HepG2 (cell line): Measurements from ENCODE around the gene CRAT. TPM values are rescaled to one million over a fixed set of nuclear protein-coding genes. Genes with fewer than 3 reads are reported as not detected.

ENCODE experiments used
- AGO2 ChIP-seq: fragments of 200-400 bp; formaldehyde crosslinking; optimal IDR thresholded peaks from 2 replicates; pipeline ENCODE3; 2017; ENCODE audit warnings: mild to moderate bottlenecking, low read depth, low read length, moderate library complexity
- ATRX ChIP-seq: sonication (generic); formaldehyde crosslinking; IDR thresholded peaks from 2 replicates; pipeline ENCODE4 v1.4.0; 2020; ENCODE audit warnings: missing genetic modification reagents, borderline replicate concordance
- CHCHD3 ChIP-seq: sonication (generic); formaldehyde crosslinking; IDR thresholded peaks from 2 replicates; pipeline ENCODE4 v1.8.0; 2022; ENCODE audit warnings: mild to moderate bottlenecking, missing genetic modification reagents, moderate library complexity
- HNRNPK ChIP-seq: fragments of 200-400 bp; formaldehyde crosslinking; IDR thresholded peaks from 2 replicates; pipeline ENCODE4 v1.6.1; 2018; ENCODE audit warnings: low read length, low read depth, moderate library complexity, mild to moderate bottlenecking; ENCODE audit not compliant: poor library complexity, severe bottlenecking
- MED1 ChIP-seq: sonication (generic); formaldehyde crosslinking; IDR thresholded peaks from 2 replicates; pipeline ENCODE4 v1.4.0; 2020; ENCODE audit warnings: missing genetic modification reagents
- NFKBIZ ChIP-seq: IDR thresholded peaks from 2 replicates; pipeline ENCODE4 v1.6.1; 2018; ENCODE audit warnings: missing genetic modification reagents, missing compliant biosample characterization
- RBM22 ChIP-seq: fragments of 200-400 bp; formaldehyde crosslinking; optimal IDR thresholded peaks from 2 replicates; pipeline ENCODE3; 2017; ENCODE audit warnings: mild to moderate bottlenecking, low read length, moderate library complexity
- TMF1 ChIP-seq: sonication (generic); formaldehyde crosslinking; IDR thresholded peaks from 2 replicates; pipeline ENCODE4 v1.8.1; 2022; ENCODE audit warnings: low read depth, missing genetic modification reagents
- TOPORS ChIP-seq: sonication (generic); formaldehyde crosslinking; IDR thresholded peaks from 2 replicates; pipeline ENCODE4 v1.8.0; 2023; ENCODE audit warnings: mild to moderate bottlenecking, missing genetic modification reagents
- ZNF510 ChIP-seq: sonication (generic); formaldehyde crosslinking; IDR thresholded peaks from 2 replicates; pipeline ENCODE4 v1.4.0; 2020; ENCODE audit warnings: low read depth, mild to moderate bottlenecking, missing genetic modification reagents
- ZNF780A ChIP-seq: sonication (generic); formaldehyde crosslinking; IDR thresholded peaks from 2 replicates; pipeline ENCODE4 v1.8.0; 2022; ENCODE audit warnings: mild to moderate bottlenecking, missing genetic modification reagents, moderate library complexity
- ZNF850 ChIP-seq: sonication (generic); formaldehyde crosslinking; conservative IDR thresholded peaks from 2 replicates; pipeline ENCODE4 v1.9.0; 2021; ENCODE audit warnings: mild to moderate bottlenecking, missing genetic modification reagents
- ZSCAN31 ChIP-seq: sonication (generic); formaldehyde crosslinking; IDR thresholded peaks from 2 replicates; pipeline ENCODE4 v1.5.0; 2020; ENCODE audit warnings: low read depth, mild to moderate bottlenecking, missing genetic modification reagents
- polyA plus RNA-seq, 8 experiments: library from polyadenylated mRNA; depleted of rRNA in 3 of 8; stranded (reverse) in 7 of 8; unstranded in 1 of 8; fragments of >200 nt; fragmentation: Illumina TruSeq in 4 of 8; extraction: Trizol in 4 of 8; gene quantifications; 2 replicates each; pipeline versions ENCODE4 v1.2.1 to v1.2.3, GENCODE V29; 2011 to 2016; ENCODE audit warnings: low read depth in 4 of 8, missing spikeins in 1 of 8, mixed read lengths in 1 of 8; ENCODE audit not compliant: insufficient read depth in 1 of 8
- total RNA-seq, 5 experiments: library from RNA; depleted of rRNA; stranded (reverse); fragments of >200 nt; fragmentation: Illumina TruSeq; extraction: Trizol; gene quantifications; 2 replicates each; pipeline ENCODE4 v1.2.3, GENCODE V29; 2016; ENCODE audit warnings: low read depth in 1 of 5
- TF ChIP-seq, protein P1 (sequence below), 2 experiments: sonication (generic) in 1 of 2; formaldehyde crosslinking in 1 of 2; IDR thresholded peaks; 2 replicates each; pipeline versions ENCODE4 v1.6.1 to v1.9.0; 2014 to 2022; ENCODE audit warnings: antibody characterized with exemption in 1 of 2, borderline replicate concordance in 1 of 2, inconsistent platforms in 1 of 2, low read depth in 1 of 2, missing genetic modification reagents in 1 of 2
- TF ChIP-seq, protein P2 (sequence below): sonication (generic); formaldehyde crosslinking; IDR thresholded peaks from 2 replicates; pipeline ENCODE4 v1.5.1; 2020; ENCODE audit warnings: missing genetic modification reagents, mild to moderate bottlenecking, borderline replicate concordance

The CRAT gene
- total and polyA plus RNA-seq, 2 of the 13 experiments (the other 11 are each of a cell fraction or from before 2014, with no cell fraction given), result 26.1 to 26.6 TPM

DNA sequence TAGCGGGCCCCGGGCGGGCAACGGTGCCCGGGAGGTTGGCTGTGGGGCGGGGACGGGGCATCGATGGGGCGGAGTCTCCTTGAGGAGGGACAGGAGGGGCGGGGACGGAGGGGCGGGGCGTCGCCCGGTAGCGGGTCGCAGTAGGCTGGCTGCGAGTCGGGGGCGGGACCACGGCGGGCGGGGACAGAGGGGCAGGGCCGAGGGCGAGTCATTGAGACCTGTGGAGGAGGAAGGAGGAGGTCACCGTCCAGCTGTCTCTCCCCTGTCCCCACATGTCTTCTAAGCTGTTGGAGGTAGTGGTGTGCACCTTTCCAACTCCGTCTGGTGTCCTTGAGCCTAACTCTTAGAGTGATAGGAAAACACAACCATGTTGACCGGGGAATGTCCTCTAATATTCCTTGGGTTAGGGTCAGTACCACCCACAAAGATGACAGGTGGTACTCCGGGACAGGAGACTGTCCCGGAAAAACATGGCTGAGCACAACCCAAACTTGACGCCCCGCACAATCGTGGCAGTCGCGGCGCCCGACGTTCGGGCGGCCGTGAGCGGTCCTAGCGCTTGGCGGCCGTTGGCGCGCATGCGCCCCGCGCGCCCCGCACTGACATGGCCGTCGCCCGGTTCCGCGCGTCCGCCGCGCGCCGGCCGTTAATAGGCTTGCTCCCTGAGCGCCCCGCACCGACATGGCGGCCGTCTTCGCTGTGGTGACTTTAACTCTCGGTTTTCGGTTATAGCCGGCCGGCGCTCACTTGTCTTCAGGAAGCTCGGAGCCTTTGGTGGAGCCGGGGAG, at the start of gene CRAT, which contains the start of gene PTPA (continued):
- TF ChIP-seq, protein P1, sequence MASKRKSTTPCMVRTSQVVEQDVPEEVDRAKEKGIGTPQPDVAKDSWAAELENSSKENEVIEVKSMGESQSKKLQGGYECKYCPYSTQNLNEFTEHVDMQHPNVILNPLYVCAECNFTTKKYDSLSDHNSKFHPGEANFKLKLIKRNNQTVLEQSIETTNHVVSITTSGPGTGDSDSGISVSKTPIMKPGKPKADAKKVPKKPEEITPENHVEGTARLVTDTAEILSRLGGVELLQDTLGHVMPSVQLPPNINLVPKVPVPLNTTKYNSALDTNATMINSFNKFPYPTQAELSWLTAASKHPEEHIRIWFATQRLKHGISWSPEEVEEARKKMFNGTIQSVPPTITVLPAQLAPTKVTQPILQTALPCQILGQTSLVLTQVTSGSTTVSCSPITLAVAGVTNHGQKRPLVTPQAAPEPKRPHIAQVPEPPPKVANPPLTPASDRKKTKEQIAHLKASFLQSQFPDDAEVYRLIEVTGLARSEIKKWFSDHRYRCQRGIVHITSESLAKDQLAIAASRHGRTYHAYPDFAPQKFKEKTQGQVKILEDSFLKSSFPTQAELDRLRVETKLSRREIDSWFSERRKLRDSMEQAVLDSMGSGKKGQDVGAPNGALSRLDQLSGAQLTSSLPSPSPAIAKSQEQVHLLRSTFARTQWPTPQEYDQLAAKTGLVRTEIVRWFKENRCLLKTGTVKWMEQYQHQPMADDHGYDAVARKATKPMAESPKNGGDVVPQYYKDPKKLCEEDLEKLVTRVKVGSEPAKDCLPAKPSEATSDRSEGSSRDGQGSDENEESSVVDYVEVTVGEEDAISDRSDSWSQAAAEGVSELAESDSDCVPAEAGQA (IDR thresholded peaks at IDR 0.05; ENCODE audit: low read depth), result no peak; the same call in 1 of the 2 replicates
- TF ChIP-seq, protein P1 (CRISPR knock-in tag; IDR thresholded peaks at IDR 0.05; ENCODE audit: borderline replicate concordance), result no peak
- TF ChIP-seq MED1 (CRISPR knock-in tag), result no peak; the same call in 1 of the 2 replicates
- TF ChIP-seq RBM22, result peak; percentile 26
- TF ChIP-seq ATRX (CRISPR knock-in tag), result no peak
- TF ChIP-seq CHCHD3 (CRISPR knock-in tag), result no peak
- TF ChIP-seq, protein P2, sequence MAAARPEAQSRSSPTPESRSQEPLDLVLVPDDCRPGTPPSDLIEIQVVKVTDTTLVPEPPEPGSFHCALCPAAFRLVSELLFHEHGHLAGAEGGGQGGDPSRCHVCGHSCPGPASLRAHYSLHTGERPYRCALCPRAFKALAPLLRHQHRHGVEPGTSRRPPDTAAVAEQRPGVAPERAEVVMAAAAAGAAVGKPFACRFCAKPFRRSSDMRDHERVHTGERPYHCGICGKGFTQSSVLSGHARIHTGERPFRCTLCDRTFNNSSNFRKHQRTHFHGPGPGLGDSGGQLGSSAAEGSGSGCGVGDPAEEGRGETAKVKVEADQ (CRISPR knock-in tag), result peak; percentile 83; the same call in 1 of the 2 replicates
- TF ChIP-seq ZNF780A (CRISPR knock-in tag), result no peak
- TF ChIP-seq NFKBIZ (CRISPR knock-in tag), result no peak; the same call in 1 of the 2 replicates
- TF ChIP-seq HNRNPK, result no peak
- TF ChIP-seq TOPORS (CRISPR knock-in tag), result no peak; the same call in 1 of the 2 replicates
- TF ChIP-seq TMF1 (CRISPR knock-in tag), result no peak
- TF ChIP-seq ZSCAN31, result peak; percentile 35; the same call in 1 of the 2 replicates
- 0 out of 2 replicates have a peak, but pooled peaks have one; percentile 32 for TF ChIP-seq ZNF850
- no peak for TF ChIP-seq ZNF510
- peak; percentile 89 for TF ChIP-seq AGO2
